GM18519 (cell line): ENCODE results near the gene CCDC24.

ENCODE experiments used
- ATAC-seq: cut with Tn5 transposase; IDR thresholded peaks from one replicate; pipeline ENCODE4 v1.9.1; 2021; ENCODE audit warnings: mild to moderate bottlenecking, moderate library complexity; ENCODE audit not compliant: unreplicated experiment, low FRiP score

The CCDC24 gene

GRCh38 chr1:43979528-43980254 is 11.7 kb upstream of the CCDC24 start:
- ATAC-seq: no peak

DNA sequence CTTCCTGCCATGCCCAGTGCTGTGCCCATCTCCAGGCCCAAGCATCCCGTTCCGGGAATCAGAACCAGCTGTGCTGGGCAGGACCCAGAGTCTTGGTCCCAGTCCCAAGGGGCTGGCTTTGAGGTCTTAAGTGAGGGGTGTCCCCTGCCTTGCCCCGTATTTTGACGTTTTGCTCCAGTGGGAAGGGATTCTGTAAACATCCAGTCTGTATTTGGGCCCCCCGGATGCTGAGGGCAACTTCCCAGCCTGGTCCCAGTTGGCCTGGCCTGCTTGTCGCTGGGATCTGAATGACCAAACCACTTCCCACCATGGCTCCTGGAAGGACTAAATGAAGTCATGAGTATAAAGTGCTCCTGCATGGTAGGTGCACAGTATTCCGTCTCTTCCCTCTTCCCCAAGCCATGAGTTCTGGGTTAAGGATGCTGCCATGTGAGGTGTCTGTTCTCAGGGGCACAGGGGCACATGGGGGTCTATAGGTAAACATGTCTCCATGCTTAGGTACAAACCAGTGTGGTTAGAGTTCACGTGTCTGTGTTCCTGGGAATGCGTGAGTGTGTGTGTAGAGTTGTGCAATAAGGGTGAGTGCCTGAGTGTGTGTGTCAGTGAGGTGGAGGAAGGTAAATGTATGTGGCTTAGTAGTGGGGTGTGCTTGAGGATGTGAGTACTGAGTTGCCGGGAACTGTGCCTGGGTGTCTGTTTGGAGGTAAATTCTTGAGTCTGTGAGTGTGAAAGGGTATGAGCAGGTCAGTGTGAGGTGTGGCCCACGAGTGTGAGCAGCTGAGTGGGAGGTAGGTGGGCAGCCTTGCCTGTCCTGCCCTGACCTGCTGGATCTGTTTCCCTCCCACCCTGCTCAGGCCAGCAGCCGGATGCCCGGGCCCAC is 10.9 kb upstream of the CCDC24 start:
- ATAC-seq: no peak

- no peak for ATAC-seq
Observed at GRCh38 chr1:43981135-43981491, 10.3 kb upstream of the CCDC24 start.

DNA sequence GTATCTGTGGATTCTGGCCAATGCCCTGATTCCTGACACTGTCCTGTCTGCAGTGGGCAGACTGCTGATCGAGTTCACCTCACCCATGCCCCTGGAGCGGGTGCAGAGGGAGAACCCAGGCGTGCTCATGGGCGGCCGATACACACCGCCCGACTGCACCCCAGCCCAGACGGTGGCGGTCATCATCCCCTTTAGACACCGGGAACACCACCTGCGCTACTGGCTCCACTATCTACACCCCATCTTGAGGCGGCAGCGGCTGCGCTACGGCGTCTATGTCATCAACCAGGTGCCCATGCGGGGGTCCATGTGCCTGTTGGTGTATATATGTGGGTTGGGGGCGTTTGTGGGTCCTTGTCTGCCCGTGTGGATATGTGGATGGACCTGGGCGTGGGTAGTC is 9.8 kb upstream of the CCDC24 start:
- no peak for ATAC-seq

DNA sequence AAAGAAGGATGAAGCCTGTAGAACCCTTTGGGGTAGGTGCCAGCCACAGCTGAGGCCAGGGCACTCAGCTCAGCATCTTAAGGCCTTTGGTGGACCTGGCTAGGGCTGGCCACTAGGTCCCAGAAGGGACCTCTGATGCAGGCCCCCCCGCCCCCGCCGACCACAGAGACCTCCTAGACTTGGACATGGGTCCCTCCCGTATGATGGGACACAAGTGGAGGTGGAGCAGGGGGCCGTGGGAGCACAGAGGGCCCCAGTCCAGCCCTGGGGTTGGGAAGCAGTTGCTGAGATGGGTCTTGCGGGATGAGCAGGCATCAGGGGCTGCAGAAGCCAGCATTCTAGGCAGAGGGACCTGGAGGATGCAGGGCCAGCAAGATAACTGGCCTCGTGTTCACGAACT is 9.2 kb upstream of the CCDC24 start:
- no peak for ATAC-seq

- no peak for ATAC-seq
Observed at GRCh38 chr1:43982808-43983207, 8.6 kb upstream of the CCDC24 start.

DNA sequence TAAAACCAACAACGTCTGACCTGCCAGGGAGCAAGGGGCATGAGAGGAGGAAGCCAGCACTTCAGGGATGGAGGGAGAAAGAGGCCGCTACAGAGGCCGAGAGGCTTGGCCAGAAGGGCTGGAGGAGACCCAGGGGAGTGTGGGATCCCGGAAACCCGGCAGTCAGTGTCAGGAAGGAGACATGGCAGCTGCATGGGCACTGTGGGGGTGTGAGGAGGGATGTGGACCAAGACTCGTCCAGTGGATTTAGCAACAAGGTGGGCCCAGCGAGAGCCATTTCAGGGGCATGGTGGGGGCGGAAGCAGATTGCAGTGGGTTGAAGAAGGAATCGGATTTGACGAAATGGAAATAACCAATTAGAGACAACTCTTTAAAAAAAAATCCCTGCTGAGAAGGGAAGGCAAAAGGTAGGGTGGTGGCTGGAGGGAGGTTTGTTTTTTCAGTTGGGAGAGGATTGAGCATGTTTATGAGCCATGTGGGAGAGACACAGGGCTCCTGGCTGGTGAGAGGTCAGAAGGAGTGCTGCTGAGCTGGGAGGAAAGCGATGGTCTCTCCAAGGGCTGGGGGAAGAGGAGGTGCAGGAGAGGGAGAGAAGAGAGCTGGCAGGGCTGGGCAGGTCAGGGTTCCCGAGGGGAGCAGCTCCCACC is 8.0 kb upstream of the CCDC24 start:
- no peak for ATAC-seq

GRCh38 chr1:43984855-43985254 is 6.5 kb upstream of the CCDC24 start:
- ATAC-seq: no peak

DNA sequence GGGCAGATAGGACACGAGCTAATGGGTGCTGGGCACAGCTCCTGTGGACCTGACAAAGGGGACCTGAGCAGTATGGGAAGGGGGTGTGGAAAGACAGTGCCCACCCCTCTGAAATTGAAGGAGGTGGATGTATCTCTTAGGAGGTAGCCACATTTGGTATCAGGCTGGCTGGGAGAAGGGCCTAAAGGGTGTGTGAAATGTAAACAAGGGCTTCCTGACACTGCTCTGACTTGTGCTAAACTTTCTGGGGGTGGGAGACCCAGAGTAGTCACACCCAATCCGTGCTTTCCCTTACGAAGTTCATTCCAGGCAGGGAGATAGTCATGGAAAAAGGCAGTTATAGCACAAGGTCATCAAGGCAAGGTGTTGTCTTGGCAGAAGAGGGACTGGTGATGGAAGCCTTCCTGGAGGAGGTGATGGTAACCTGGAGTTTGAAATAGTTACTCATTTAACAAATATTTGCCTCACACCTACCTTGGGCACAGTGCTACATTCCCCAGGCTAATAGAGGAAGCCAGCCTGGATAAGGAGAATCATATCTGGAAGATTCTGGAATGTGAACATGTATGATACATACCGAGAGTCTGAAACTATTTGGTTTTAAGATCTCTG is 5.3 kb upstream of the CCDC24 start:
- no peak for ATAC-seq

GRCh38 chr1:43986712-43987111 is 4.7 kb upstream of the CCDC24 start:
- no peak for ATAC-seq

DNA sequence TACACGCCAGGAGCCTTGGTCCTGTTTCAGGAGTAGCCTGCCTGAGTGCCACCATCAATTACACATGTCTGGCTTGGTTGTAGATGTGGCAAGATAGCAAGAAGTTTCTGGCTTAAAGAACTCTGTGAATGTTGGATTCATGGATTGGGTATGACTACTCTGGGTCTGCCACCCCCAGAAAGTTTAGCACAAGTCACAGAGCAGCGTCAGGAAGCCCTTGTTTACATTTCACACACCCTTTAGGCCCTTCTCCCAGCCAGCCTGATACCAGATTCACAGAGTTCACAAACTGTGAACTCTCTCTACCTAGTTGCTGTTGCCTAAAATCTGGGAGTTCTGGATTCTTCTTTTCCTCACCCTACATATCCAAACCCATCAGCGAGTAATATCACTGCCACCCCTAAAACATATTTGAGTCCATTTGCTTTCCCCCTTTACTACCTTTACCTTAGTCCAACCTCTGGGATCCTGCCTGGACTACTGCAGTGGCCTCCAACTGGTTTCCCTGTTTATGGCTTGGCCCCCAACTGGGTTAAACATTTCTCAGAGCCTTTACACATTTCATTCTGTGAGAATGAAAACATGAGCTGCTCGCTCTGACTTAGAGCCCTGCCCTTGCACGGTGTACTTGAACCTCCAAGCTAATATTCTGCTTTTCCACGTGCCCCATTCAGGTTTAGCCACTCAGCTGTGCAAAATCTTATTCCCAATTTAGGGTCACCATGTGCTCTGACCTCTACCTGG is 4.1 kb upstream of the CCDC24 start:
- no peak for ATAC-seq

DNA sequence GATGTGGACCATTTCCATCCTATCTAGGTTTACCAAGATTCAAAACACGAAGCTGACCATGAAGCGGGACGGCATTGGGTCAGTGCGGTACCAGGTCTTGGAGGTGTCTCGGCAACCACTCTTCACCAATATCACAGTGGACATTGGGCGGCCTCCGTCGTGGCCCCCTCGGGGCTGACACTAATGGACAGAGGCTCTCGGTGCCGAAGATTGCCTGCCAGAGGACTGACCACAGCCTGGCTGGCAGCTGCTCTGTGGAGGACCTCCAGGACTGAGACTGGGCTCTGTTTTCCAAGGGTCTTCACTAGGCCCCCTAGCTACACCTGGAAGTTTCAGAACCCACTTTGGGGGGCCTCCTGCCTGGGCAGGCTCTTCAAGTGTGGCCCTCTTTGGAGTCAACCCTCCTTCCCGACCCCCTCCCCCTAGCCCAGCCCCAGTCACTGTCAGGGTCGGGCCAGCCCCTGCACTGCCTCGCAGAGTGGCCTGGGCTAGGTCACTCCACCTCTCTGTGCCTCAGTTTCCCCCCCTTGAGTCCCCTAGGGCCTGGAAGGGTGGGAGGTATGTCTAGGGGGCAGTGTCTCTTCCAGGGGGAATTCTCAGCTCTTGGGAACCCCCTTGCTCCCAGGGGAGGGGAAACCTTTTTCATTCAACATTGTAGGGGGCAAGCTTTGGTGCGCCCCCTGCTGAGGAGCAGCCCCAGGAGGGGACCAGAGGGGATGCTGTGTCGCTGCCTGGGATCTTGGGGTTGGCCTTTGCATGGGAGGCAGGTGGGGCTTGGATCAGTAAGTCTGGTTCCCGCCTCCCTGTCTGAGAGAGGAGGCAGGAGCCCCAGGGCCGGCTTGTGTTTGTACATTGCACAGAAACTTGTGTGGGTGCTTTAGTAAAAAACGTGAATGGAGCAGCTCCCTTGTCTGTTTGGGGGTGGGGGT is 864 bp upstream of the CCDC24 start:
- ATAC-seq: no peak

GRCh38 chr1:43991200-43991475 is 261 bp upstream of the CCDC24 start:
- ATAC-seq: no peak

- ATAC-seq: no peak
Observed at GRCh38 chr1:43992232-43992995, 1.0 kb downstream of the CCDC24 start.

DNA sequence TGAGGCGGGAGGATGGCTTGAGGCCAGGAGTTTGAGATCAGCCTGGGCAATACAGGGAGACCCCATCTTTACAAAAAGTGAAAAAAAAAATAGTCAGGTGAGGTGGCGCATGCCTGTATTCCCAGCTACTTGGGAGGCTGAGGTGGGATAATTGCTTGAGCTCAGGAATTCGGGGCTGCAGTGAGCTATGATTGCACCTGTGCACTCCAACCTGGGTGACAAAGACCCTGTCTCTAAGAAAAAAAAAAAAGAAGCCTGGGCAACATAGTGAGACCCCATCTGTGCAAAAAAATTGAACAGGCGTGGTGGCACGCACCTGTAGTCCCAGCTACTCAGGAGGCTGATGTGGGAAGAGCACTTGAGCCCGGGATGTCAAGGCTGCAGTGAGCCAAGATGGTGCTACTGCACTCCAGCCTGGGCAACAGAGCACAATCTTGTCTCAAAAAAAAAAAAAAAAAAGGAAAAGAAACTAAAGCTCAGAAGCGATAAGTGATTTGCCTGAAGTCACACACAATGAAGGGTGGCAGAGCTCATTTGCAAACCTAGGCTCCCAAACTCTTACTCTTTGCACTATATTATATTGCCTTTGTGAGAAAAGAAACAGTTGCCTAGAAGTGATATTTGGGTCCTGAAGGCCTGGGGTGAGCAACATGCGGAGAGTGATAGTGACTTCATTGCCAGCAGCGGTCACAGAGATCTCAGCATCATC is 2.0 kb downstream of the CCDC24 start:
- no peak for ATAC-seq

DNA sequence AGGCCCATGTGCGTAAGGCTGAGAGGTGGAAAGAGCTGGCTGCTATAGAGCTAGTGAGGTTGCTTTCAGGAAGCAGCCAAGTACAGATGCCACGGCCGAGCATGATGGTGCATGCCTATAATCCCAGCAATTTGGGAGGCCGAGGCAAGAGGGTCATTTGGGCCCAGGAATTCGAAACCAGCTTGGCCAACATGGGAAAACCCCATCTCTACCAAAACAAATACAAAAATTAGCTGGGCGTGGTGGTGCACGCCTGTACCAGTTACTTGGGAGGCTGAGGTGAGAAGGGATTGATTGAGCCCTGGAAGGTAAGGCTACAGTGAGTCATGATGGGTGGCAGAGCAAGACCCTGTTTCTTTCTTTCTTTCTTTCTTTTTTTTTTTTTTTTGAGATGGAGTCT is 2.7 kb downstream of the CCDC24 start:
- ATAC-seq: no peak

GRCh38 chr1:43994794-43995790 is 3.7 kb downstream of the CCDC24 start:
- no peak for ATAC-seq
